ENCODE data around the gene FBXL14. TPM values are rescaled to one million over a fixed set of nuclear protein-coding genes. Genes with fewer than 3 reads are reported as not detected.

FBXL14 gene
- total RNA-seq, 3 donors from 2014 or later (not counting 1 experiment from before 2014, with no cell fraction given): 18.7 to 24.9 (median 22.8) TPM

GRCh38 chr12:1576410-1577241, 17.8 kb downstream of the FBXL14 start:
- H3K4me1 Mint-ChIP-seq: peaks cover 5 to 6% of the 10 kb centered on the region in 2 donors
- H3K27ac Mint-ChIP-seq: no peak overlapping the region
- Histone ChIP-seq H3K27me3 (ENCODE audit: control insufficient read depth, insufficient read depth, low read length) (no peaks in the 10 kb centered on the region), H3K36me3 (ENCODE audit: control insufficient read depth, insufficient read depth, low read length) (no peaks in the 10 kb centered on the region), H3K4me3 (ENCODE audit: low read length) (no peak overlapping the region), H3K27ac (ENCODE audit: low read length) (no peak overlapping the region), H3K4me1 (ENCODE audit: control insufficient read depth, insufficient read depth, low read length) (no peaks in the 10 kb centered on the region), H3K9me3 (ENCODE audit: control insufficient read depth, insufficient read depth, low read length) (no peaks in the 10 kb centered on the region)
- TF ChIP-seq, protein P1, sequence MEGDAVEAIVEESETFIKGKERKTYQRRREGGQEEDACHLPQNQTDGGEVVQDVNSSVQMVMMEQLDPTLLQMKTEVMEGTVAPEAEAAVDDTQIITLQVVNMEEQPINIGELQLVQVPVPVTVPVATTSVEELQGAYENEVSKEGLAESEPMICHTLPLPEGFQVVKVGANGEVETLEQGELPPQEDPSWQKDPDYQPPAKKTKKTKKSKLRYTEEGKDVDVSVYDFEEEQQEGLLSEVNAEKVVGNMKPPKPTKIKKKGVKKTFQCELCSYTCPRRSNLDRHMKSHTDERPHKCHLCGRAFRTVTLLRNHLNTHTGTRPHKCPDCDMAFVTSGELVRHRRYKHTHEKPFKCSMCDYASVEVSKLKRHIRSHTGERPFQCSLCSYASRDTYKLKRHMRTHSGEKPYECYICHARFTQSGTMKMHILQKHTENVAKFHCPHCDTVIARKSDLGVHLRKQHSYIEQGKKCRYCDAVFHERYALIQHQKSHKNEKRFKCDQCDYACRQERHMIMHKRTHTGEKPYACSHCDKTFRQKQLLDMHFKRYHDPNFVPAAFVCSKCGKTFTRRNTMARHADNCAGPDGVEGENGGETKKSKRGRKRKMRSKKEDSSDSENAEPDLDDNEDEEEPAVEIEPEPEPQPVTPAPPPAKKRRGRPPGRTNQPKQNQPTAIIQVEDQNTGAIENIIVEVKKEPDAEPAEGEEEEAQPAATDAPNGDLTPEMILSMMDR (IDR thresholded peaks at IDR 0.05): no peak
- ATAC-seq: no peak
- 72% methylated on average over 21 of the region's 21 CpGs for WGBS (ENCODE audit: insufficient coverage)
- H3K36me3 Mint-ChIP-seq: no peaks in the 10 kb centered on the region
- peaks cover 14% of the 10 kb centered on the region in 2 donors for H3K27me3 Mint-ChIP-seq (ENCODE audit: low read depth in 2 of 2)
- intact Hi-C loops (cut with micrococcal nuclease): no loop called here
- no peaks in the 10 kb centered on the region for H3K9me3 Mint-ChIP-seq
- no peak for DNase-seq
- no peak overlapping the region for H3K4me3 Mint-ChIP-seq

DNA sequence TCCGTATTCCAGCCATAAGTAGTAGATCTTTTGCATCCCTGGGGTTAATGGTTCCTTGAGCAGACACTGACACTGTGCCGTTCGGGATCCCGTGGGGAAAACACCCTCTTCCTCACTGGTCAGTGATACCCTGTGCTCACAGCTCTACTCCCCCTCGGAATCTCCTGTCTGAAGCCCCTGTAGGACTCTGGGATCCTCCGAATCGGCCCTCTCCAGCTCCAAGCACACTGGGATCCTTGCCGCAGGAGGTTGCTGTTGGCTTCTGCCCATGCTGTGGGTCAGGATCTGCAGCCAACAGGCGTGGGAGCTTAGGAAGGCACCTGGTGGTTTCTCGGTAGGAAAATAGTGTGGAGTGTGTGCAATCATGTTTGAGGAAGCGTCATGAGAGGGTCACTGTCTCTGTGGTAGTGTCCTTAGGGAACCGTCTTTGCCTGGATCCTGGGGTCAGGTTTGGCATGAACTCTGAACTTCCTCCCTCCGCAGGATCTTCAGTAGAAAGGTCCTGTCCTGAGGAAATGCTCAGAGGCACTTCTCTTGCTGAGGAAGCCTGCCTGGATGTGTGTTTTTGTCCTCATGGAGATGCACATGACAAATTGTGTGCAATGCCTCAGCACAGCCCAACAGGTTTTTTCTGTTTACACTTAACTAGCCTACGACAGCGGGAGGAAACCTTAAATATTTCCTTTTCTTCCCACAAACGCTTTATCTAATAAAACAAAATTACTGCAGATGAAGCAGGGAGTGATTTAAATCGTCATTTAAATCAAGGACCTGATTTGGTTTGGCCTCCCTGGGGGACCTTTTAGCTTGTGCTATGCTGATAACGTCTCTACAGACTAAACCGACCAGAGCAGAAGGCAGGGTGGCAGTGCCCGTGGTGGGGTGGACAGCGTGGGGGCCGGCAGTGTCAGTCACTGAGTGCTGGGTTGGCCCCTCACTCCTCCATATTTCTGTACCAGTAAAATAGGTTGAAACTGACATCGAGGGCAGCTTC, 18.7 kb downstream of the FBXL14 start:
- peaks cover 5 to 6% of the 10 kb centered on the region in 2 donors for H3K4me1 Mint-ChIP-seq
- no peaks in the 10 kb centered on the region for H3K9me3 ChIP-seq (ENCODE audit: control insufficient read depth, insufficient read depth, low read length)
- no peak for DNase-seq
- H3K9me3 Mint-ChIP-seq: no peaks in the 10 kb centered on the region
- WGBS (ENCODE audit: insufficient coverage): 56% methylated on average over 23 of the region's 23 CpGs
- no peaks in the 10 kb centered on the region for H3K4me1 ChIP-seq (ENCODE audit: control insufficient read depth, insufficient read depth, low read length)
- no peak overlapping the region for H3K27ac ChIP-seq (ENCODE audit: low read length)
- TF ChIP-seq, protein P1 (IDR thresholded peaks at IDR 0.05): no peak
- peaks cover 14 to 16% of the 10 kb centered on the region in 2 donors for H3K27me3 Mint-ChIP-seq (ENCODE audit: low read depth in 2 of 2)
- H3K27me3 ChIP-seq (ENCODE audit: control insufficient read depth, insufficient read depth, low read length): no peaks in the 10 kb centered on the region
- H3K4me3 Mint-ChIP-seq: no peak overlapping the region
- intact Hi-C loops (cut with micrococcal nuclease): no loop called here
- no peaks in the 10 kb centered on the region for H3K36me3 Mint-ChIP-seq
- H3K36me3 ChIP-seq (ENCODE audit: control insufficient read depth, insufficient read depth, low read length): no peaks in the 10 kb centered on the region
- peak overlapping the region in 1 of 2 donors; percentile 38 for H3K27ac Mint-ChIP-seq
- no peak overlapping the region for H3K4me3 ChIP-seq (ENCODE audit: low read length)
- ATAC-seq: no peak

DNA sequence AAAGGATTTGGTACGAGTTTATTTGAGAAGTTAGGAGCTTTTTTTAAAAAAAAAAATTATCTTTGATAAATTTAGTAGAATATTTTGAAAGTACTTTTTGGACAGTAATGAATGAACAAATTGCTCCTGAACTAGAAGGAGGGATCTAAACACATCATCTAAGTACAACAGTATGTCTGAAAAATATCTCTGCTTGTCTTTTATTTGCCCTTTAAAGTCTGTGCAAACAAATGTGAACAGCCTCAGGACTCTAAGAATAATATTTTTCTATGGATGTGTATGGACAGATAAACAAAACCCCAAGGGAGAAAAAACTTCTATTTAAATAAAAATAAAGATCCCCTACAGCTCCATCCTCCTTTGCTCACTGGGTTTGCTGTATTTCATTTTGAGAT, 19.5 kb downstream of the FBXL14 start:
- Mint-ChIP-seq H3K27me3 (ENCODE audit: low read depth in 2 of 2) (peaks cover 16 to 18% of the 10 kb centered on the region in 2 donors), H3K36me3 (no peaks in the 10 kb centered on the region), H3K4me1 (peaks cover 5 to 6% of the 10 kb centered on the region in 2 donors), H3K9me3 (no peaks in the 10 kb centered on the region), H3K27ac (no peak overlapping the region), H3K4me3 (no peak overlapping the region)
- TF ChIP-seq, protein P1 (IDR thresholded peaks at IDR 0.05): no peak
- WGBS (ENCODE audit: insufficient coverage): 85% methylated on average over 1 of the region's 1 CpG
- no peaks in the 10 kb centered on the region for H3K9me3 ChIP-seq (ENCODE audit: control insufficient read depth, insufficient read depth, low read length)
- H3K27me3 ChIP-seq (ENCODE audit: control insufficient read depth, insufficient read depth, low read length): no peaks in the 10 kb centered on the region
- H3K36me3 ChIP-seq (ENCODE audit: control insufficient read depth, insufficient read depth, low read length): no peaks in the 10 kb centered on the region
- no peaks in the 10 kb centered on the region for H3K4me1 ChIP-seq (ENCODE audit: control insufficient read depth, insufficient read depth, low read length)
- DNase-seq (no peak), ATAC-seq (no peak)
- intact Hi-C loops (cut with micrococcal nuclease): no loop called here
- H3K4me3 ChIP-seq (ENCODE audit: low read length): no peak overlapping the region
- no peak overlapping the region for H3K27ac ChIP-seq (ENCODE audit: low read length)
